H1 (cell line): Measurements from ENCODE around the gene CFAP44. TPM values are rescaled to one million over a fixed set of nuclear protein-coding genes. Genes with fewer than 3 reads are reported as not detected.

Experiments
- CTCF ChIA-PET: fragments of 300-600 bp; sonication (Branson Sonifier 250); formaldehyde crosslinking; loops from one replicate; lab custom pipeline; 2021; ENCODE audit not compliant: partially characterized antibody; lab: Charles Lee
- POLR2A ChIA-PET: fragments of 300-600 bp; sonication (Branson Sonifier 250); formaldehyde crosslinking; loops from one replicate; lab custom pipeline; 2021; ENCODE audit warnings: inconsistent platforms; ENCODE audit not compliant: partially characterized antibody; lab: Charles Lee
- DNase-seq, 2 experiments: peaks; one replicate each; pipeline versions ENCODE4 v3.0.0 to v3.0.0-alpha.2; 2010 to 2022; ENCODE audit warnings: low spot score in 2 of 2, low read depth in 1 of 2, mixed read lengths in 1 of 2
- FAIRE-seq: peaks from 2 replicates; lab custom pipeline; 2011; peaks lifted over from hg19 to GRCh38; lab: Jason Lieb, UNC
- H2AFZ ChIP-seq: 2 replicates; pipeline ENCODE4 v1.8.1; 2012; ENCODE audit warnings: low read length, inconsistent platforms
- H2AK5ac ChIP-seq: 2 replicates; pipeline ENCODE4 v1.6.1; 2013; ENCODE audit warnings: low read depth, low read length
- H2BK120ac ChIP-seq: replicated peaks from 2 replicates; pipeline ENCODE3; 2013; ENCODE audit warnings: low read depth, low read length, inconsistent platforms
- H2BK12ac ChIP-seq: 2 replicates; pipeline ENCODE4 v1.6.1; 2013; ENCODE audit warnings: low read depth, low read length
- H2BK15ac ChIP-seq: 2 replicates; pipeline ENCODE4 v1.6.1; 2013; ENCODE audit warnings: low read length
- H2BK20ac ChIP-seq: 2 replicates; pipeline ENCODE4 v1.6.1; 2013; ENCODE audit warnings: low read length
- H2BK5ac ChIP-seq: 2 replicates; pipeline ENCODE4 v1.6.1; 2013; ENCODE audit warnings: low read depth, low read length
- H3K14ac ChIP-seq: 2 replicates; pipeline ENCODE4 v1.6.1; 2013; ENCODE audit warnings: inconsistent platforms; ENCODE audit not compliant: insufficient read length
- H3K18ac ChIP-seq: 2 replicates; pipeline ENCODE4 v1.6.1; 2013; ENCODE audit warnings: low read length; ENCODE audit errors: extremely low read depth
- H3K23ac ChIP-seq: 2 replicates; pipeline ENCODE4 v1.6.1; 2013; ENCODE audit warnings: inconsistent platforms; ENCODE audit not compliant: insufficient read length
- H3K23me2 ChIP-seq: 2 replicates; pipeline ENCODE4 v1.6.1; 2013; ENCODE audit warnings: low read depth, low read length
- H3K27ac ChIP-seq: 2 replicates; pipeline ENCODE4 v1.6.1; 2011; ENCODE audit warnings: low read depth, low read length, inconsistent platforms
- H3K27me3 ChIP-seq, 4 experiments: replicated peaks in 1 of 4; 1 replicate in 1 of 4; 2 replicates in 3 of 4; pipeline versions ENCODE4 v1.6.1 to v1.8.1; 2011 to 2013; ENCODE audit warnings: low read length in 3 of 4, mild to moderate bottlenecking in 3 of 4, inconsistent platforms in 2 of 4, mixed read lengths in 2 of 4, moderate library complexity in 1 of 4; ENCODE audit not compliant: control insufficient read depth in 3 of 4, insufficient read depth in 3 of 4; ENCODE audit errors: extremely low read depth in 1 of 4
- H3K36me3 ChIP-seq, 4 experiments: 2 replicates each; pipeline versions ENCODE4 v1.6.1 to v1.8.1; 2011 to 2013; ENCODE audit warnings: mild to moderate bottlenecking in 4 of 4, low read length in 3 of 4, moderate library complexity in 2 of 4, control low read depth in 1 of 4, inconsistent platforms in 1 of 4; ENCODE audit not compliant: insufficient read depth in 4 of 4, control insufficient read depth in 2 of 4
- H3K4ac ChIP-seq: replicated peaks from 2 replicates; pipeline ENCODE3; 2013; ENCODE audit warnings: low read length, low read depth, mixed read lengths, inconsistent platforms; ENCODE audit not compliant: insufficient read length
- H3K4me1 ChIP-seq, 4 experiments: replicated peaks in 1 of 4; 1 replicate in 1 of 4; 2 replicates in 3 of 4; pipeline versions ENCODE4 v1.6.1 to v1.8.1; 2011 to 2013; ENCODE audit warnings: low read length in 3 of 4, inconsistent platforms in 2 of 4, mixed read lengths in 1 of 4; ENCODE audit not compliant: insufficient read depth in 4 of 4, control insufficient read depth in 3 of 4
- H3K4me2 ChIP-seq, 2 experiments: 2 replicates each; pipeline versions ENCODE4 v1.6.1 to v1.8.1; 2011 to 2013; ENCODE audit warnings: low read depth in 2 of 2, low read length in 2 of 2, control low read depth in 1 of 2, inconsistent platforms in 1 of 2, mild to moderate bottlenecking in 1 of 2; ENCODE audit not compliant: insufficient read depth in 1 of 2
- H3K4me3 ChIP-seq, 4 experiments: fragments of 200-600, 300-600 bp in 1 of 4; sonication (generic), shearing (Covaris generic), sonication (Bioruptor Twin) in 1 of 4; 2 replicates each; pipeline versions ENCODE4 v1.5.1 to v1.8.1; 2011 to 2016; ENCODE audit warnings: low read length in 4 of 4, low read depth in 3 of 4, control low read depth in 2 of 4, inconsistent platforms in 2 of 4, mild to moderate bottlenecking in 2 of 4, mixed read lengths in 1 of 4, moderate library complexity in 1 of 4; ENCODE audit not compliant: insufficient read depth in 2 of 4; ENCODE audit errors: extremely low read depth in 1 of 4
- H3K56ac ChIP-seq: replicated peaks from 2 replicates; pipeline ENCODE3; 2013; ENCODE audit warnings: low read depth, mild to moderate bottlenecking, mixed read lengths, low read length, inconsistent platforms; ENCODE audit not compliant: insufficient read length
- H3K79me1 ChIP-seq: 2 replicates; pipeline ENCODE4 v1.6.1; 2013; ENCODE audit warnings: low read depth, low read length, control low read depth
- H3K79me2 ChIP-seq, 2 experiments: 2 replicates each; pipeline versions ENCODE4 v1.6.1 to v1.8.1; 2012 to 2013; ENCODE audit warnings: low read length in 2 of 2, mild to moderate bottlenecking in 2 of 2, inconsistent platforms in 1 of 2; ENCODE audit not compliant: insufficient read depth in 2 of 2, control insufficient read depth in 1 of 2
- H3K9ac ChIP-seq, 4 experiments: replicated peaks in 1 of 4; 1 replicate in 1 of 4; 2 replicates in 3 of 4; pipeline versions ENCODE4 v1.6.1 to v1.8.1; 2011 to 2013; ENCODE audit warnings: low read depth in 3 of 4, low read length in 3 of 4, control low read depth in 2 of 4, mild to moderate bottlenecking in 2 of 4, moderate library complexity in 2 of 4, inconsistent platforms in 1 of 4; ENCODE audit errors: extremely low read depth in 1 of 4
- H3K9me3 ChIP-seq, 2 experiments: 2 replicates each; pipeline versions ENCODE4 v1.6.1 to v1.8.1; 2012 to 2013; ENCODE audit warnings: mild to moderate bottlenecking in 2 of 2, moderate library complexity in 2 of 2, control low read depth in 1 of 2, inconsistent platforms in 1 of 2, low read depth in 1 of 2, low read length in 1 of 2, mixed read lengths in 1 of 2; ENCODE audit not compliant: insufficient read depth in 2 of 2
- H4K20me1 ChIP-seq, 2 experiments: replicated peaks in 1 of 2; 2 replicates each; pipeline versions ENCODE3 to v1.8.1; 2011 to 2013; ENCODE audit warnings: inconsistent platforms in 2 of 2, low read length in 2 of 2, mild to moderate bottlenecking in 1 of 2; ENCODE audit not compliant: insufficient read depth in 2 of 2, control insufficient read depth in 1 of 2
- H4K5ac ChIP-seq: 2 replicates; pipeline ENCODE4 v1.6.1; 2013; ENCODE audit warnings: low read length, low read depth, mixed read lengths, inconsistent platforms; ENCODE audit not compliant: insufficient read length
- H4K8ac ChIP-seq: 2 replicates; pipeline ENCODE4 v1.8.0; 2013; ENCODE audit warnings: mild to moderate bottlenecking, moderate library complexity, low read length, inconsistent platforms; ENCODE audit not compliant: insufficient read depth; ENCODE audit errors: extremely low read depth
- H4K91ac ChIP-seq: replicated peaks from 2 replicates; pipeline ENCODE3; 2013; ENCODE audit warnings: low read length, mixed read lengths, inconsistent platforms; ENCODE audit not compliant: insufficient read length
- CBX8 ChIP-seq: fragments of 300-800, 300-1000 bp; sonication (generic); IDR thresholded peaks from 2 replicates; pipeline ENCODE4 v1.7.1; 2016; ENCODE audit warnings: low read depth, low read length, borderline replicate concordance
- CREB1 ChIP-seq: IDR thresholded peaks from 2 replicates; pipeline ENCODE4 v1.6.1; 2012; ENCODE audit warnings: inconsistent platforms
- GTF2F1 ChIP-seq: IDR thresholded peaks from 2 replicates; pipeline ENCODE4 v1.6.1; 2012; ENCODE audit warnings: low read depth, low read length, improper control_type of control experiment, borderline replicate concordance
- POLR2AphosphoS5 ChIP-seq: IDR thresholded peaks from 2 replicates; pipeline ENCODE4 v1.6.1; 2011; ENCODE audit warnings: low read depth, low read length
- POU5F1 ChIP-seq: IDR thresholded peaks from 2 replicates; pipeline ENCODE4 v1.6.1; 2011; ENCODE audit warnings: low read depth, mild to moderate bottlenecking, low read length, moderate library complexity
- RAD21 ChIP-seq, 2 experiments: IDR thresholded peaks in 1 of 2; conservative IDR thresholded peaks in 1 of 2; 2 replicates each; pipeline ENCODE4 v1.6.1; 2011; ENCODE audit warnings: low read depth in 2 of 2, low read length in 2 of 2, improper control_type of control experiment in 1 of 2, inconsistent platforms in 1 of 2, mild to moderate bottlenecking in 1 of 2, moderate library complexity in 1 of 2
- RFX5 ChIP-seq: IDR thresholded peaks from 2 replicates; pipeline ENCODE4 v1.6.1; 2011; ENCODE audit warnings: low read depth, low read length, improper control_type of control experiment, borderline replicate concordance
- WGBS, 2 experiments: shearing (Covaris generic) in 1 of 2; methylation state at CpG; one replicate each; pipeline versions ENCODE4 v1.1.6 to v1.1.7; 2013 to 2015; ENCODE audit warnings: low lambda C conversion rate in 2 of 2, mixed read lengths in 2 of 2, inconsistent platforms in 1 of 2, low coverage in 1 of 2, missing lambda C conversion rate in 1 of 2; ENCODE audit not compliant: insufficient replicate concordance in 2 of 2, insufficient coverage in 1 of 2, insufficient read length in 1 of 2; ENCODE audit errors: extremely low coverage in 1 of 2, missing lambda C conversion rate in 1 of 2; 5-methylcytosine and 5-hydroxymethylcytosine counted together
- polyA plus RNA-seq, 7 experiments: library from polyadenylated mRNA; depleted of rRNA in 3 of 7; stranded (reverse) in 5 of 7; unstranded in 2 of 7; fragments of >200 nt in 5 of 7; fragments of 200-250 nt in 2 of 7; gene quantifications; 1 replicate in 5 of 7; 2 replicates in 1 of 7; 4 replicates in 1 of 7; pipeline versions ENCODE4 v1.2.1 to v1.2.3, GENCODE V29; 2011 to 2013; ENCODE audit warnings: missing spikeins in 2 of 7, mixed read lengths in 2 of 7
- total RNA-seq: library from RNA; stranded (reverse); fragmentation: NEBNext Ultra II Directional; extraction: Animal tissue kit (Norgen Biotek cat#: 25700); gene quantifications from 2 replicates; pipeline ENCODE4 v1.2.1, GENCODE V29; 2021

CFAP44 gene
- total and polyA plus RNA-seq, 2 of the 8 experiments (the other 6 are each of a cell fraction or from before 2014, with no cell fraction given): 0.45 to 0.60 TPM

GRCh38 chr3:113485161-113485609 lies 43.9 kb upstream of the CFAP44 start:
- no peaks in the 10 kb centered on the region for H3K27me3 ChIP-seq
- no peak overlapping the region for H3K4me3 ChIP-seq
- H3K9ac ChIP-seq: no peak overlapping the region
- H3K9me3 ChIP-seq: peaks cover 2 to 5% of the 10 kb centered on the region in 2 experiments; a peak in 3 of 4 replicates
- no peaks in the 10 kb centered on the region for H3K4me1 ChIP-seq
- H3K18ac ChIP-seq: no peak overlapping the region
- no peaks in the 10 kb centered on the region for H4K20me1 ChIP-seq
- H2BK15ac ChIP-seq: no peak overlapping the region
- H3K4ac ChIP-seq: no peak overlapping the region
- no peak overlapping the region for H2BK20ac ChIP-seq
- no peak overlapping the region for H3K27ac ChIP-seq
- H2BK12ac ChIP-seq: no peak overlapping the region
- no peak overlapping the region for H2AFZ ChIP-seq
- ChIA-PET POLR2A (no interaction called here), CTCF (interaction anchor here (0.6 to 1.5 kb wide), 4 partner anchors 8 to 167 kb away, joined by 3 to 5 read pairs (median 3); no protein-coding TSS in a partner anchor)
- no peak overlapping the region for H3K56ac ChIP-seq
- no peak overlapping the region for H2AK5ac ChIP-seq
- no peak overlapping the region for H3K4me2 ChIP-seq
- H4K5ac ChIP-seq: no peak overlapping the region
- H3K36me3 ChIP-seq: peaks cover 0 to 2% (median 0%) of the 10 kb centered on the region in 4 experiments; a peak in 2 of 8 replicates
- TF ChIP-seq GTF2F1 (no peak), CREB1 (no peak), RFX5 (no peak), POU5F1 (no peak), RAD21 (IDR thresholded peaks at IDR 0.05 in 1 of 2, conservative IDR thresholded peaks at IDR 0.05 in 1 of 2; ENCODE audit: low read depth in 2 of 2, low read length in 2 of 2) (no peak), CBX8 (no peak), POLR2AphosphoS5 (no peak)
- H4K8ac ChIP-seq: no peak overlapping the region
- no peak overlapping the region for H2BK5ac ChIP-seq
- H3K23me2 ChIP-seq: 0 out of 2 replicates have a peak, but pooled peaks cover 2% of the 10 kb centered on the region
- H2BK120ac ChIP-seq: no peak overlapping the region
- DNase-seq (no peak), FAIRE-seq (no peak)
- H3K79me2 ChIP-seq: no peaks in the 10 kb centered on the region
- 94% methylated on average over 6 of the region's 8 CpGs; no CpG with 5 or more reads in 1 of the 2 experiments for WGBS, 2 experiments
- H4K91ac ChIP-seq: no peak overlapping the region
- H3K14ac ChIP-seq: no peak overlapping the region
- H3K79me1 ChIP-seq: no peaks in the 10 kb centered on the region
- H3K23ac ChIP-seq: no peak overlapping the region
